ENCODE measurements around the gene NUP153. TPM values are rescaled to one million over a fixed set of nuclear protein-coding genes. Genes with fewer than 3 reads are reported as not detected.
"Not testable (repeated sequence)": the region's sequence is repeated elsewhere in the genome, so short reads cannot be mapped to it uniquely, and the experiment has no call there.

Gene NUP153
- total RNA-seq, 1 donor from 2014 or later, result 93.5 TPM

- H3K36me3 Mint-ChIP-seq (ENCODE audit: low read depth); H3K4me1 Mint-ChIP-seq (ENCODE audit: low read depth); DNase-seq (ENCODE audit: low spot score); intact Hi-C loops (cut with micrococcal nuclease); H3K27ac Mint-ChIP-seq: not testable (repeated sequence)
- Mint-ChIP-seq H3K9me3 (peaks cover 13% of the 10 kb centered on the region), H3K27me3 (ENCODE audit: low read depth) (peaks cover 20% of the 10 kb centered on the region), H3K4me3 (ENCODE audit: low read depth) (peak overlapping the region; percentile 59)
Measured at GRCh38 chr6:17581282-17581681, 125.4 kb downstream of the NUP153 start.

GRCh38 chr6:17580518-17581048, 126.1 kb downstream of the NUP153 start:
- peaks cover 13% of the 10 kb centered on the region for H3K9me3 Mint-ChIP-seq

GRCh38 chr6:17577059-17577458, 129.7 kb downstream of the NUP153 start:
- intact Hi-C loops (cut with micrococcal nuclease), result no loop called here
- Mint-ChIP-seq H3K9me3 (peaks cover 13% of the 10 kb centered on the region), H3K36me3 (ENCODE audit: low read depth) (no peaks in the 10 kb centered on the region), H3K27ac (no peak overlapping the region), H3K4me3 (ENCODE audit: low read depth) (no peak overlapping the region), H3K27me3 (ENCODE audit: low read depth) (peaks cover 27% of the 10 kb centered on the region), H3K4me1 (ENCODE audit: low read depth) (peaks cover 3% of the 10 kb centered on the region)
- DNase-seq (ENCODE audit: low spot score), result no peak

More at GRCh38 chr6:17580518-17581048, 126.1 kb downstream of the NUP153 start:
- intact Hi-C loops (cut with micrococcal nuclease), result no loop called here
- no peak overlapping the region for H3K27ac Mint-ChIP-seq
- peaks cover 20% of the 10 kb centered on the region for H3K27me3 Mint-ChIP-seq (ENCODE audit: low read depth)
- DNase-seq (ENCODE audit: low spot score), result no peak
- H3K36me3 Mint-ChIP-seq (ENCODE audit: low read depth), result no peaks in the 10 kb centered on the region
- H3K4me3 Mint-ChIP-seq (ENCODE audit: low read depth), result peak overlapping the region; percentile 72
- peaks cover 9% of the 10 kb centered on the region for H3K4me1 Mint-ChIP-seq (ENCODE audit: low read depth)

- H3K27ac Mint-ChIP-seq, result no peak overlapping the region
- H3K36me3 Mint-ChIP-seq (ENCODE audit: low read depth), result no peaks in the 10 kb centered on the region
- peaks cover 21% of the 10 kb centered on the region for H3K27me3 Mint-ChIP-seq (ENCODE audit: low read depth)
- intact Hi-C loops (cut with micrococcal nuclease), result no loop called here
- peaks cover 13% of the 10 kb centered on the region for H3K9me3 Mint-ChIP-seq
- no peak overlapping the region for H3K4me3 Mint-ChIP-seq (ENCODE audit: low read depth)
- H3K4me1 Mint-ChIP-seq (ENCODE audit: low read depth), result no peaks in the 10 kb centered on the region
- DNase-seq (ENCODE audit: low spot score), result no peak
Measured at GRCh38 chr6:17574866-17575560, 131.7 kb downstream of the NUP153 start.

- no peak overlapping the region for H3K27ac Mint-ChIP-seq
- no peaks in the 10 kb centered on the region for H3K36me3 Mint-ChIP-seq (ENCODE audit: low read depth)
- no peaks in the 10 kb centered on the region for H3K4me1 Mint-ChIP-seq (ENCODE audit: low read depth)
- no peaks in the 10 kb centered on the region for H3K27me3 Mint-ChIP-seq (ENCODE audit: low read depth)
- no peak for DNase-seq (ENCODE audit: low spot score)
- peaks cover 20% of the 10 kb centered on the region for H3K9me3 Mint-ChIP-seq
- no peak overlapping the region for H3K4me3 Mint-ChIP-seq (ENCODE audit: low read depth)
- intact Hi-C loops (cut with micrococcal nuclease), result no loop called here
Measured at GRCh38 chr6:17565399-17565798, 141.3 kb downstream of the NUP153 start.

Other genes with a start within 250 kb of the NUP153 start
- gene FAM8A1, start 106.6 kb downstream of the NUP153 start, total RNA-seq, result 4.8 and 4.9 TPM in 2 replicates